ENCODE measurements around the gene STOML1. TPM values are rescaled to one million over a fixed set of nuclear protein-coding genes. Genes with fewer than 3 reads are reported as not detected.

The STOML1 gene
- total RNA-seq, 2 experiments from 2014 or later, result 4.6 to 5.3 TPM

- no peak overlapping the region for H3K4me3 Mint-ChIP-seq
- CTCF ChIA-PET, result no interaction called here
- POLR2A ChIA-PET, result no interaction called here
Measured at GRCh38 chr15:73986055-73986775, 5.9 kb downstream of the STOML1 start.

GRCh38 chr15:73985101-73985873 is 6.8 kb downstream of the STOML1 start:
- Histone ChIP-seq H3K4me1 (ENCODE audit: insufficient read depth, low read length) (peaks cover 37% of the 10 kb centered on the region), H3K36me3 (ENCODE audit: insufficient read depth, low read length) (peaks cover 6% of the 10 kb centered on the region), H3K9me3 (ENCODE audit: control insufficient read depth in 1 of 2, insufficient read depth in 1 of 2, low read length in 2 of 2) (no peaks in the 10 kb centered on the region), H3K27me3 (ENCODE audit: control insufficient read depth in 1 of 2, insufficient read depth in 2 of 2, low read length in 2 of 2) (no peaks in the 10 kb centered on the region), H3K4me3 (ENCODE audit: low read length) (no peak overlapping the region), H3K27ac (ENCODE audit: low read depth in 1 of 2, low read length in 2 of 2) (no peak overlapping the region)
- no peaks in the 10 kb centered on the region for H3K27me3 Mint-ChIP-seq
- no peaks in the 10 kb centered on the region for H3K9me3 Mint-ChIP-seq
- peaks cover 24% of the 10 kb centered on the region for H3K4me1 Mint-ChIP-seq (ENCODE audit: low read depth)
- ATAC-seq (ENCODE audit: poor library complexity) (no peak), DNase-seq (no peak)
- H3K4me3 Mint-ChIP-seq, result no peak overlapping the region
- no peak overlapping the region for H3K27ac Mint-ChIP-seq
- intact Hi-C loops (cut with DNase I, micrococcal nuclease), result no loop called here
- TF ChIP-seq CTCF (IDR thresholded peaks at IDR 0.05), result no peak
- H3K36me3 Mint-ChIP-seq (ENCODE audit: low read depth), result peaks cover 31% of the 10 kb centered on the region
- POLR2A ChIA-PET, result interaction anchor here (0.6 kb wide), 1 partner anchor 9 kb away, joined by 3 read pairs; the partner anchor contains the start of gene PML
- CTCF ChIA-PET, result no interaction called here

More at GRCh38 chr15:73986055-73986775, 5.9 kb downstream of the STOML1 start:
- H3K27me3 Mint-ChIP-seq, result no peaks in the 10 kb centered on the region
- Histone ChIP-seq H3K27ac (ENCODE audit: low read depth in 1 of 2, low read length in 2 of 2) (no peak overlapping the region), H3K4me1 (ENCODE audit: insufficient read depth, low read length) (peaks cover 35% of the 10 kb centered on the region), H3K27me3 (ENCODE audit: control insufficient read depth in 1 of 2, insufficient read depth in 2 of 2, low read length in 2 of 2) (no peaks in the 10 kb centered on the region), H3K4me3 (ENCODE audit: low read length) (no peak overlapping the region), H3K36me3 (ENCODE audit: insufficient read depth, low read length) (peaks cover 6% of the 10 kb centered on the region), H3K9me3 (ENCODE audit: control insufficient read depth in 1 of 2, insufficient read depth in 1 of 2, low read length in 2 of 2) (no peaks in the 10 kb centered on the region)
- TF ChIP-seq CTCF (IDR thresholded peaks at IDR 0.05), result no peak
- no peaks in the 10 kb centered on the region for H3K9me3 Mint-ChIP-seq
- H3K36me3 Mint-ChIP-seq (ENCODE audit: low read depth), result peaks cover 31% of the 10 kb centered on the region
- no peak for DNase-seq
- ATAC-seq (ENCODE audit: poor library complexity), result no peak
- intact Hi-C loops (cut with DNase I, micrococcal nuclease), result no loop called here
- H3K27ac Mint-ChIP-seq, result no peak overlapping the region
- peaks cover 21% of the 10 kb centered on the region for H3K4me1 Mint-ChIP-seq (ENCODE audit: low read depth)

GRCh38 chr15:73984208-73984979 is 7.7 kb downstream of the STOML1 start:
- Mint-ChIP-seq H3K27me3 (no peaks in the 10 kb centered on the region), H3K9me3 (no peaks in the 10 kb centered on the region), H3K36me3 (ENCODE audit: low read depth) (peaks cover 31% of the 10 kb centered on the region), H3K27ac (no peak overlapping the region), H3K4me1 (ENCODE audit: low read depth) (peaks cover 26% of the 10 kb centered on the region), H3K4me3 (no peak overlapping the region)
- no peak for TF ChIP-seq CTCF (IDR thresholded peaks at IDR 0.05)
- no peaks in the 10 kb centered on the region for H3K9me3 ChIP-seq (ENCODE audit: control insufficient read depth in 1 of 2, insufficient read depth in 1 of 2, low read length in 2 of 2)
- no peak for DNase-seq
- ATAC-seq (ENCODE audit: poor library complexity), result no peak
- H3K4me1 ChIP-seq (ENCODE audit: insufficient read depth, low read length), result peaks cover 37% of the 10 kb centered on the region
- POLR2A ChIA-PET, result no interaction called here
- H3K36me3 ChIP-seq (ENCODE audit: insufficient read depth, low read length), result peaks cover 6% of the 10 kb centered on the region
- intact Hi-C loops (cut with DNase I, micrococcal nuclease), result no loop called here
- no peak overlapping the region for H3K4me3 ChIP-seq (ENCODE audit: low read length)
- CTCF ChIA-PET, result no interaction called here
- H3K27me3 ChIP-seq (ENCODE audit: control insufficient read depth in 1 of 2, insufficient read depth in 2 of 2, low read length in 2 of 2), result no peaks in the 10 kb centered on the region
- no peak overlapping the region for H3K27ac ChIP-seq (ENCODE audit: low read depth in 1 of 2, low read length in 2 of 2)

Data from CD4-positive, alpha-beta T cell (primary cell).